Panc1 (cell line): Measurements from ENCODE around the gene VTI1A.

Experiments
- CTCF ChIP-seq: fragments of 450-650 bp; IDR thresholded peaks from 2 replicates; pipeline ENCODE4 v1.5.1; 2017; ENCODE audit warnings: mild to moderate bottlenecking
- POLR2AphosphoS5 ChIP-seq: IDR thresholded peaks from 2 replicates; pipeline ENCODE4 v1.6.1; 2012; ENCODE audit warnings: mild to moderate bottlenecking, low read depth, low read length, moderate library complexity
- REST ChIP-seq, 2 experiments: IDR thresholded peaks; 2 replicates each; pipeline ENCODE4 v1.6.1; 2011 to 2012; ENCODE audit warnings: low read depth in 2 of 2, control low read depth in 1 of 2, low read length in 1 of 2, mild to moderate bottlenecking in 1 of 2, moderate library complexity in 1 of 2; ENCODE audit not compliant: insufficient read depth in 1 of 2
- SIN3A ChIP-seq: IDR thresholded peaks from 2 replicates; pipeline ENCODE4 v1.6.1; 2012; ENCODE audit warnings: low read depth, mild to moderate bottlenecking, low read length, moderate library complexity, borderline replicate concordance; ENCODE audit not compliant: insufficient read depth

DNA sequence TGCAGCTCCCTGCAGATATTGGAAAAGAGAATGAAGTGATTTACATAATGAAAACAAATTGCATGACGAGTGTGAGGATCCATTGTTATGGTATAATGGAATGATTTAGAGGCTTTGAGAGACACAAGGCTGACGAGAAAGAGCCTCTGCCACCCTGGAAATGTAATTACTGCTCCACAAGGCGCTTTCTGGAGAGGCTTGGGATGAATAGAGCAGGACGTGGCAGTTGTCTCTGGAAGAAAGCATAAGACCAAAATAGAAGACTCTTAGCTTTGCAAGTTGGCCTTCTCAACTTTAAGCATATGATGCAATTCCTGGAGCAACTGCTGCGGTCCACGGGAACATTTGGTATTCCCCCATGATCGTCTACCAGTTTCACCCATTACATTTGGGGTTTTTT lies 321.1 kb downstream of the VTI1A start:
- TF ChIP-seq REST (IDR thresholded peaks at IDR 0.05; ENCODE audit: insufficient read depth in 1 of 2, low read depth in 2 of 2, low read length in 1 of 2): no peak
- TF ChIP-seq POLR2AphosphoS5: no peak
- no peak for TF ChIP-seq CTCF
- TF ChIP-seq SIN3A: no peak
